AG04449 (cell line): ENCODE measurements around the gene ODC1.

Source experiments
- CTCF ChIA-PET: fragments of 350-600 bp; formaldehyde crosslinking; extraction: SDS; loops from one replicate; lab custom pipeline; 2021; ENCODE audit warnings: antibody characterized with exemption; lab: Yijun Ruan, JAX
- POLR2A ChIA-PET: fragments of 400-600, 350-600 bp; formaldehyde crosslinking; extraction: SDS; loops from one replicate; lab custom pipeline; 2020; ENCODE audit warnings: antibody characterized with exemption, inconsistent platforms; lab: Yijun Ruan, JAX
- DNase-seq: peaks from one replicate; pipeline ENCODE4 v3.0.0-alpha.2; 2010; ENCODE audit warnings: low read depth, low spot score
- H3K4me3 ChIP-seq: 2 replicates; pipeline ENCODE4 v1.5.1; 2011; ENCODE audit warnings: low read depth, mild to moderate bottlenecking, control low read depth, low read length
- CTCF ChIP-seq: IDR thresholded peaks from one replicate; pipeline ENCODE4 v1.5.1; 2011; ENCODE audit warnings: mild to moderate bottlenecking, moderate library complexity, low read length, control low read depth, inconsistent platforms; ENCODE audit not compliant: insufficient read depth; ENCODE audit errors: missing control alignments

Gene ODC1

GRCh38 chr2:10486601-10487079 lies 38.5 kb upstream of the ODC1 start:
- no peak overlapping the region for H3K4me3 ChIP-seq
- DNase-seq, result no peak
- no peak for TF ChIP-seq CTCF
- CTCF ChIA-PET, result no interaction called here
- POLR2A ChIA-PET, result no interaction called here

GRCh38 chr2:10486091-10486490 lies 38.0 kb upstream of the ODC1 start:
- H3K4me3 ChIP-seq, result no peak overlapping the region
- no peak for TF ChIP-seq CTCF
- no peak for DNase-seq
- POLR2A ChIA-PET, result no interaction called here
- CTCF ChIA-PET, result no interaction called here

- DNase-seq, result no peak
- CTCF ChIA-PET, result no interaction called here
- no peak overlapping the region for H3K4me3 ChIP-seq
- no peak for TF ChIP-seq CTCF
- POLR2A ChIA-PET, result no interaction called here
Observed at GRCh38 chr2:10482913-10483312, 34.8 kb upstream of the ODC1 start.

- ChIA-PET CTCF (no interaction called here), POLR2A (no interaction called here)
- H3K4me3 ChIP-seq, result no peak overlapping the region
- no peak for DNase-seq
- no peak for TF ChIP-seq CTCF
Observed at GRCh38 chr2:10482460-10482859, 34.3 kb upstream of the ODC1 start.

DNA sequence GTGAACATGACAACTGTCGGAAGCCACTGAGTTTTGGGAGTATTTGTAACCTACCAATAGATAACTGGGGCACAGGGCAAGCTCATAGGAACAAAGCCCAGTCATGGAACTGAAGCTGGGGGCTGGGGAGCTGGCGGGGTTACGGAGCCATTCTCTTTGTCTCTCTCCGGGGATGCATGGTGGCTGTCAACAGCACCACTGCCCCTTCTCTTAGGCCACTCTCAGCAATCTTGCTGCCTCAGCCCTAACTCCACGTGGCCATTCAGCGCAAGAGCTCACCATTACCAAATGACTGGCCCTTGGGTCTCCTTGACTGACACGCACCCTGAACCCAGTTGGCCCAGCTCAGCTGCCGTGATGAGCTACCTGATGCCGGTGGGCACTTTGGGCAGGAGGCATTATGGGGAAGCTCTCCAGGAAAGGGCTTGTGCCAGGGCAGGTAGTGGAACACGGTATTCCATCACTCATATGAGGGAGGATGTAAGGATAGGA lies 33.6 kb upstream of the ODC1 start:
- no peak for DNase-seq
- POLR2A ChIA-PET, result no interaction called here
- no peak overlapping the region for H3K4me3 ChIP-seq
- CTCF ChIA-PET, result no interaction called here
- TF ChIP-seq CTCF, result no peak

- POLR2A ChIA-PET, result no interaction called here
- DNase-seq, result no peak
Observed at GRCh38 chr2:10481055-10481665, 33.0 kb upstream of the ODC1 start.

More at GRCh38 chr2:10481055-10481665, 33.0 kb upstream of the ODC1 start:
- CTCF ChIA-PET, result no interaction called here
- H3K4me3 ChIP-seq, result no peak overlapping the region
- TF ChIP-seq CTCF, result no peak
